HFF-Myc (cell line): ENCODE results near the gene NOS1AP.

Experiments used
- DNase-seq: peaks from one replicate; pipeline ENCODE4 v3.0.0-alpha.2; 2011; ENCODE audit warnings: low read depth; ENCODE audit errors: extremely low read depth
- H3K4me3 ChIP-seq: replicated peaks from 2 replicates; pipeline ENCODE4 v1.5.1; 2011; ENCODE audit warnings: low read depth, mild to moderate bottlenecking, control low read depth, low read length
- CTCF ChIP-seq: IDR thresholded peaks from 2 replicates; pipeline ENCODE4 v1.5.1; 2012; ENCODE audit warnings: mild to moderate bottlenecking, low read depth, low read length, control low read depth; ENCODE audit errors: missing control alignments

The NOS1AP gene

GRCh38 chr1:162373541-162374260, 304.2 kb downstream of the NOS1AP start:
- TF ChIP-seq CTCF = no peak
- H3K4me3 ChIP-seq = no peak overlapping the region
- no peak for DNase-seq

DNA sequence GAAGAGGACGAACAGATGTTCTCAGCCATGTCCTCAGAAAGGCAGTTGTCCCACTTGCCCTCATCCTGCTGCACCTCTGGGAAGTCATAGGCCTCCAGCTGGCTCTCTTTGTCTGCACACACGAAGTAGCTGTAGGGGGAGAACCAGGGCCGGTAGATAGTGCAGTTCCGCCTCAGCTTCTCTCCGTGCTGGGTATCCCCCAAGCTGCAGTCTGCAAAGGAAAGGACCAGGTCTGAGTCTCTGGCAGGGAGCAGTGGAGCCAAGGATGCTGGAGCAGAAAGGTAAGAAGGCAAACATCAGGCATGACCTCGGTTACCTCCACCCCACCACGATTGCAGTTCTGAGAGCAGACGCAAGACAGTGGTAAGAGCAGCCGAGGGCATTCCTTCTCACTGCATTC, 304.9 kb downstream of the NOS1AP start:
- TF ChIP-seq CTCF = no peak
- H3K4me3 ChIP-seq = no peak overlapping the region
- no peak for DNase-seq

- H3K4me3 ChIP-seq = no peak overlapping the region
- no peak for DNase-seq
- no peak for TF ChIP-seq CTCF
Measured at GRCh38 chr1:162375463-162375862, 306.0 kb downstream of the NOS1AP start.

- no peak within 1 kb of the TSS for H3K4me3 ChIP-seq
- no peak for TF ChIP-seq CTCF
- no peak for DNase-seq
Measured at GRCh38 chr1:162376691-162377090, 307.2 kb downstream of the NOS1AP start, which contains the start of gene SPATA46. Gene SPATA46, minus strand, starts transcription at chr1:162376854. Its CDS starts 64 bp downstream, at chr1:162376790.

DNA sequence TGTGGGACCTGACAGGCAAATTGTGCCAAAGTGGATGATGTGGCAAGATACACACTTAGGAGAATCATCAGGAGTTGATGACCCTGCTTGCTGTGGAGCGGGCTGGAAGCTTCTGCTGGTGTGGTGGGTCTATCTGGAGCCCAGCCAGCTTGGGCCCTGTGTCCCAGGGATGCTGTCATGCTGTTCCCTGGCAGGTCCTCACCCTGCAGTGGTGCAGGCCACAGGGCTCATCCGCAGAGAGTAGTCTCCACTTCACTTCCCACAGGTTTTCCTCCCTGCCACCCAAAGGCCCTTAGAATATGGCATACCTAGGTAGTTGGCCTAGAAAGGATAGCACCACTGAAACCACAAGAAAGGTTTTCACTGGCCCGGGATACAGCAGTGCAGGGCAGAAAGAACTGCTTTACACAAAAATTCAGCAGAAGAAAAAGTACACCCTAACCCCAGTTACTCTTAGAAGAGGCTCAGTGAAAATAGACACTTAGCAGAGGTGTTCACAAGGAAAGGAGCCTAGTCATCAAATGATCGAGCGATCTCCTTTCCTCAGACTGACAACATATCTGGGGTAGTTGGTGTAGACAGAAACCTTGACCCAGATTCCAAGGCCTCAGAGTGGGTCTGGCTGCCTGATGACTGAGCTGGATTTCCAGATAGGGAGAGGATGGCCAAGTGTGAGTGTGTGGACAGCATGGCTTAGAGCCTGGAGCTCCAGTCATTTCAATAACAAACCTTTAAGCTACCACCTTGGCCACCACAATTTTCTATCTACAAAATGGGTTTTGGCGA, 310.8 kb downstream of the NOS1AP start:
- no peak for TF ChIP-seq CTCF
- no peak overlapping the region for H3K4me3 ChIP-seq
- DNase-seq = no peak

GRCh38 chr1:162381383-162381782, 311.9 kb downstream of the NOS1AP start, which contains the start of gene C1orf226:
Gene C1orf226, plus strand, starts transcription at chr1:162381728. Its CDS starts 174 bp downstream, at chr1:162381902.
- DNase-seq = no peak
- no peak within 1 kb of the TSS for H3K4me3 ChIP-seq
- TF ChIP-seq CTCF = no peak
